ENCODE results near the gene RICTOR.

The RICTOR gene

DNA sequence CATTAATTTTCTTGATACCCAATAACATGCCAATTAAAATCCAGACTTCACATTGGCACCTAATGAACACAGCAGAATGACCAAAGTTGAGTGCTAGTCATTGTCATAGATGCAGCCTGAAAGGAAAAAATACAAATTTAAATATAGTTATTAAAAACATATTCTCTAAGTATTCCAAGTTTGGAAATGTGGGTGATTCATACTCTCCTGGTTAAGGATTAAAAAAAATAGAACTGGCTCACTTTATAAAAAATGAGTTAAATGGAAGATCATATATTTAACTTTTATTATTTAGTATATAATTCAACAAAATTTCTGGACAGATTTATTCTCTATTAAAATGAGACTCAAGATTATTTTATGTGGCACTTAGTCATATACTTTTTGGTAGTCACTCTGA, 33.2 kb upstream of the RICTOR start:
- H3K27ac ChIP-seq, result no peak overlapping the region
- no peak for TF ChIP-seq CTCF (conservative IDR thresholded peaks at IDR 0.05)

DNA sequence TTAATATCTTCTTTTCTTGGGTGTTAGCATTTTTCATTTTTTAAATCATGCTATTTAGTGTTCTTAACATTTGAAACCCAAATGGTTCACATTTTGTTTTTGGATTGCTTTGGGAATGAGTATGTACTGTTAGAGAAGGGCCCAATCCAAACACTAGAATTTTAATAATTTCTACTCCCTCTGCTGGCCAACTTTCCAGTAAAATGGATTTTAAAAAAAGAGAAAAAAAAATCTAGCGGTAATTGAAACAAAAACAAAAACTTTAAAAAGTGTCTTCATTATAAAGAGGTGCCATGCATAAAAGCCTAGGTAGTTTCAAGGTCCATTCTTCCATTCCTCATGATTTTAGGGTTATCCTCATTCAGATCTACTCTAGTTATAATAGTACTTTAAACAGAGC, 32.1 kb upstream of the RICTOR start:
- H3K27ac ChIP-seq, result no peak overlapping the region
- TF ChIP-seq CTCF (conservative IDR thresholded peaks at IDR 0.05), result peak; percentile 51

- H3K27ac ChIP-seq, result no peak overlapping the region
- TF ChIP-seq CTCF (conservative IDR thresholded peaks at IDR 0.05), result no peak
Measured at GRCh38 chr5:39104221-39104620, 30.0 kb upstream of the RICTOR start.

- H3K27ac ChIP-seq, result no peak overlapping the region
- TF ChIP-seq CTCF (conservative IDR thresholded peaks at IDR 0.05), result no peak
Measured at GRCh38 chr5:39102684-39103155, 28.5 kb upstream of the RICTOR start.

- TF ChIP-seq CTCF (conservative IDR thresholded peaks at IDR 0.05), result no peak
- no peak overlapping the region for H3K27ac ChIP-seq
Measured at GRCh38 chr5:39100851-39101396, 26.7 kb upstream of the RICTOR start.

DNA sequence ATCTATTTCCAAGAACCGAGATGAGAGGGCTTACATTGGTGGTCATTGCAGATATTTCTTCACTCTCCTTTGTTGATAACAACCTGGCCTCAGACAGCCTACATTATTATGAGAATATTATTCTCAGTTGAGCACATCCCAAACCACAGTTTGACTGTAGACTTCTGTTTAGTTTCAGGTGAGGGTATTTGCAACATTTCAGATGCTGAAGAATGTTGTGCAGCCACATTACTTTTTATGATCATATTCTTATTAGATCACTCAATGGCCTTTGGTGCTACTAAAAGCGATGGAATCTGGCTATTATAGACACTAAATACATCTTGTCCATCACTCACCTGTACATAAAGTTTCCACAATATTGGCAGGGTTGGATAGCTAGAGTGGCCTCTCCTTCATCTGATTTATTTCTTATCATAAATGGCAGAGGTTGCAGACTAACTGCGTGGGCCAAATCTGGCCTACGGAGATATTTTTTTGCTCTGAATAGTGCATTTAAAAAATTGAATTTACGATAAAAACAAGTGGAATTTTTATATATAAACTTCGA, 26.2 kb upstream of the RICTOR start:
- no peak for TF ChIP-seq CTCF (conservative IDR thresholded peaks at IDR 0.05)
- no peak overlapping the region for H3K27ac ChIP-seq

GRCh38 chr5:39099831-39100230, 25.6 kb upstream of the RICTOR start:
- H3K27ac ChIP-seq, result no peak overlapping the region
- TF ChIP-seq CTCF (conservative IDR thresholded peaks at IDR 0.05), result no peak
